DMS153 (cell line): ENCODE data around the gene TRAPPC3.
A peak's percentile ranks its signal among the peaks of the same experiment; 100 is the strongest.

Experiments used
- DNase-seq: peaks from one replicate; lab custom pipeline; 2025; lab: John Stamatoyannopoulos, UW

The TRAPPC3 gene

DNA sequence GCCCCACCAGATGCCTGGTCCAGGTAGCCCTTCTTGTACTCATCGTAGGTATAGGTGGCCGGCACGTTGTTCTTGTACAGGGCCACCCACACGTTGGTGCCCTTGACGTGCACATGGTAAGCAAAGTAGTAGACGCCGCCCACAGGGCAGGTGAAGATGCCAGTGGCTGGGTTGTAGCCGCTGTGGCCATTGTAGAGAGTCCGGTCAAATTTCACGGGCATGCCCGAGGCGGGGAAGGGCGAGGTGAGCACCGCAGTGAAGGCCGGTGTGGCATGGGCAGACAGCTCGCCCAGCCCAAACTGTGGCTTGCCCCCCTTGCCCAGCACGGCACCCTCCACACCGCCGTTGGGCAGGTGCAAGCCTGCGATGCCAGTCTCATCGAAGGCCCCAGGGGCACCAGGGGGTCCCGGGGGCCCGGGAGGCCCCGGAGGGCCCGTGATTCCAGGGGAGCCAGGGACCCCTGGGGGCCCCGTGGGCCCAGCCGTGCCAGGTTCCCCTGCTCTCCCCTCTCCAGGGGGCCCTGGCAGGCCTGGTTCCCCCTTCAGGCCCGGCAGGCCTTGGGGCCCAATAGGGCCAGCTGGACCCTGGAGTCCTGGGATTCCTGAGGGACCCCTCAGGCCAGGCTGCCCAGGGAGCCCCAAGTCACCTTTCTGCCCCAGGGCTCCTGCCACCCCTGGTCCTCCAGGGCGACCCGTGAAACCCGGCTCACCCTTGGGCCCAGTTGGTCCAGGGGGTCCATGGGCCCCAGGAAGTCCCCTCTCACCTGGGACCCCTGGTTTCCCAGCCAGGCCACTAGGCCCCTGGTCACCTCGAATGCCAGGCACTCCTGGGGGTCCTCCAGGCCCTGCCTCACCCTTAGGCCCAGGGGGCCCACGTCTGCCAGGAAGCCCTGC lies 51.3 kb downstream of the TRAPPC3 start:
- no peak for DNase-seq

DNA sequence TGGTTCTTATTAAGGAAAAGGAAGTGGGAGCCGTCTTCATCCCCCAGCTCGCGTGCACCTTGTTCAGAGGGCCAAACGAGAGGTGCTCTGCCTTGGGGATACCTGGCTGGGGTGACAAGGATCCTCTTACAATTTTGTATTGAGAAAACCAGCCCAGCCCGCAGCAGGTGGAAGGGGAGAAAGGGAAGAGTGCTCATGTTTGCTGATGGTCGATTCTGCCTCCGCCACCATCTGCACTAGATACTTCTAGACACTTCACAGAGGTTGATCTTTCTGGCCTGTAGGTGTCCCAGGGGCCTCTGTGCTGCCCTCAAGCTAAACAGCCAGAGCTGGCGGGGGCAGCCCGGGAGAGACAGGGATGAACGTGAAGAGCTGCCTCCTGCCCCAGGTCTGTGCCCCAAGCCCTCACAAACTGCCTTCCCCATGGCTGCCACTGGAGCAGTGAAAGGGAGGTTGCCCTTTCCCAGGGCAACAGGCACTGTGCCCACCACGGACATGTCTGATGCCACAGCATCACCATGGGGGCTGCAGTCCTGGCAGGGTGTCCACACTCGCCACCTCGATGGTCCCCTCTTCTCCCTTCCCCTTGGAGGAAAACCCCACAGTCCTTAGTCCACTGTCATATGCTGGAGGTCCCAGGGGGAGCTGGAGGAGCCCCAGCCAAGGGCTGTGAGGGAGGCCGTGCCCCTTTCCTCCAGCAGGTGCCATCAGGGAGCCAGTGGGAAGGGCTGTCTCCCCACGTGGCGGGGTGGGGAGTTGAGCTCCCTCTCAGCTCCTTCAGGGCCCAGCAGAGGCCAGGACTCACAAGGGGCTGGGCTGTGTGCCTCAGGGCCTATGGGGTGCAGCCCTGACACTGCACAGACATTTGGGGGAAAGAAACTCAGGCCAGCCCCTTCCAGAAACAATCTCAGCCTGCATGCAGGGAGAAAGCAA lies 52.5 kb downstream of the TRAPPC3 start:
- DNase-seq = no peak

DNA sequence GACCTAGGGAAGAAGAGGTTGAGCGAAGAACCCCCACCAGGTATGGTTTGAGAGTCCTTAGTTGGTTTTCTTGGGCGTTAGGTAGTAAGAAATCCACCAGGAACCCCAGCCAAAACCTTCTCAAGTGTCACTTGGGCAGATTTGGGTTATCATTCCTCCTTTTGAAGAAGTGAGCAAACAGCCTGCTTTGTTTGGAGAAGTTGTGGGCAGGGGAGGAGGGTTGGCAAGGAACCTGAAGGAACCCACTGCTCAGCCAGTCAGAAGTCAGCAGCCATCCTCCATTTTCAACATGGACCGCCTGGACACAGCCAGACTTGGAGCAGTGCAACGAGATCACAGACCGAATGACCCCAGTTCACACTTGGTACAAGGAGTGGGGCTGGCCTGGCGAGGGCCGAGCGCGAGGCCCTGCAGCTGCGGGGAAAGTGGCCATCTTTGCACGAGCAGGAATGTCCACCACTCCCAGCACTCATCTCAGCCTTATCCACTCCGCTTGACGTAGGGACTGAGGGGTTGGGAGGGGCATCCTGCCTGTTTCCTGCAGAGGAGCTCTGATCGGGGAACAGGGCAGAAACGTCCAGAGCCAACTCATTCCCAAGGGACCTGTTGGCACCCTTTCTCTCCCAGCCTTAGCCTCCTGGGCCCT lies 53.4 kb downstream of the TRAPPC3 start:
- no peak for DNase-seq

DNA sequence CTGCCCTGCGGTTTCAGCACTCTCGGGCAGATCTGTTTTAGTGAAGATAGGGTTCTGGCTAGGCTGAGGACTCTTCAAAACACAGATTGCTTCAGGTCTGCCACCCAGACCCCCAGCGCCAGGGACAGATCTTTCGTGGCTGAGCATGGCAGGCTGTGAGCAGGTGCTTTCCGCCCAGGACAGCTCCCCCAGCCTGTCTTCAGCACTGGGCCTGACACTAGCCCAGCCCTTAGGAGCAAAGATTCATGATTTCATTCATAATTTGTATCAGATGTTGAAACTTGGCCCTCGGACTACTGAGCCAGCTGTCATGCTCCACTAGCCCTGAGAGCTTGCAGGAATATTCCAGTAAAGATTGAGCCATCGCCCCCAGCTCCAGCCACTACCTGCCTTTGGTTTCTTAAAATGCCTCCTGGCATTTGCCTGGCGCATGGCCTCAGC lies 54.6 kb downstream of the TRAPPC3 start:
- DNase-seq = no peak

DNA sequence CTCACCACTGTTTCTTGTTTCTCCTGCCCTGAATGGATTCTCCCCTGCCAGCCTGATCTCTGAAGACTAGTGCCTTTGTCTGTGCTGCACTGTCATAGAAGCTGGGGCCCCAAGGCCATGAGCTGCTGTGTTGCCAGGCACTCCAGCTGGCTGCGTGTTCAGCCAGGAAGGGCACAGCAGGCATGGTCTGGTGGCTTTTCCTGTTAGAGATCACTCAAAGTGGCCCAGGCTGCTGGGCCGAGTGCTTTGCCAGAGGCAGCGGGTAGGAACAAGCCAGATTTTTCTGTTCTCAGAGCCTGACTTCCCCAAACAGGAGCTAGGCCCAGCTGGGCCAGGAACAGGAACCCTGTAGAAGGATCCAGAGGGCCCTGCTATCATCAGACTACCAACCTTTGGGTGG lies 55.4 kb downstream of the TRAPPC3 start:
- no peak for DNase-seq

DNA sequence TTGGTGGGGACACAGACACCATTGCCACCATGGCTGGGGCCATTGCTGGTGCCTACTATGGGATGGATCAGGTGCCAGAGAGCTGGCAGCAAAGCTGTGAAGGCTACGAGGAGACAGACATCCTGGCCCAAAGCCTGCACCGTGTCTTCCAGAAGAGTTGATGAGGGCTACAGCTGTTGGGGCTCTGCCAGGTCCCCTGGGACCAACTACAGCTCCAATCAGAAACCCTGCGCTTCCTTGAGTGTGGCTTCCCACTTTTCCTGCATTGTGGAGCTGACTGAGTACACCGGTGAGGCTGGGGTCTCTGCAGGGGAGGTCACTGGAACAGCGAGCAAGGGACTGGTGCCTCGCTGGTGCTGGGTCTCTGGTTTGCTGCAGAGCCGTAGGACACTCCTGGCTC lies 56.1 kb downstream of the TRAPPC3 start:
- DNase-seq = no peak

DNA sequence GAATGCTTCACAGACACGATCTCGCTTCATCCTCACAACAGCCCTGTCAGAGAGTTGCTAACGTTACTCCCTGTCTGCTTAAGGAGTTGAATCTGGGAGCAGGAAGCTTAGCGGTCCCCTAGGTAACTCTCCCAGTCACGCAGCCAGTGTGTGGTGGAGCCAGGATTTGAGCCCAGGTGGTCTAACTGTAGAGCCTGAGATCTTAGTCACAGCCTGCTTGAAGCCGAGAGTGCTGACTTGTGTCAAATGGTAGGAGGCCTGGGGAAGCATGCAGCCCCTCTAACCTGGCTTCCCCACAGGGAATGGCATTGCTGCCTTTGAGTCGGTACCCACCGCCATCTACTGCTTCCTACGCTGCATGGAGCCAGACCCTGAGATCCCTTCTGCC lies 56.5 kb downstream of the TRAPPC3 start:
- no peak for DNase-seq

DNA sequence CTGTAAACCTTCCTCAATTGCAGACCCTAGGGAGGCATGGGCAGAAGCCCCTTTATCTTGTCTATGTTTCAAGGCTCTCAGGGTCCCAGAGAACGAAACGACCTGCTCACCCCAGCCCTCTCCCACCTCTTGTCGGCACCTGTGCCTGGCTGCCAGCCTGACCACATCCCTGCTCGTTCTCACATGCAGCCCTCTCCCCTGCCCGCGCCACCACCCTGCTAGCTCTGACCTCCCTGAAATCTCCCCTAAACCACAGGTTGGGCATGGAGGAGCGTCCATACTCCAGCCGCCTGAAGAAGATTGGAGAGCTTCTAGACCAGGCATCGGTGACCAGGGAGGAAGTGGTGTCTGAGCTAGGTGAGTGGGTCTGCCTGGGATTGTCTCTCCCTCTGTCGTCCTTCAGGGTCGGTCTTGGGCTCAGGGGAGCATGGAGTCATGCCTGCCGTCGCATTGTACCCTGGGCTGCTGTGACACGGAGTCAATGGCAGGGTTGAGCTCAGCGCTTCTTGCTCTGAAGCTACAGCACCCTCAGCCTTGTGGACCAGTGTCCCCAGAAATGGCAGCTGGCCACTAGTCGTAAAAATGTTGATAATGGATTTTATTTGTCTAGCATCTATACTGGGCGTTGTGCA lies 57.0 kb downstream of the TRAPPC3 start:
- DNase-seq = no peak

DNA sequence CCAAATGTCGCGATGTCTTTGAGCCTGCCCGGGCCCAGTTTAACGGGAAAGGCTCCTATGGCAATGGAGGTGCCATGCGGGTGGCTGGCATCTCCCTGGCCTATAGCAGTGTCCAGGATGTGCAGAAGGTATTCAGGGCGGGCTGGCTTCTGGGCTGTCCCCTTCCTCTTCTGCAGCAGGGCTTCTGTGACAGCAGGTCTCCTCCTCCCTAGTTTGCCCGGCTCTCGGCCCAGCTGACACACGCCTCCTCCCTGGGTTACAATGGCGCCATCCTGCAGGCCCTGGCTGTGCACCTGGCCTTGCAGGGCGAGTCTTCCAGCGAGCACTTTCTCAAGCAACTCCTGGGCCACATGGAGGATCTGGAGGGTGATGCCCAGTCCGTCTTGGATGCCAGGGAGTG lies 57.6 kb downstream of the TRAPPC3 start:
- no peak for DNase-seq

DNA sequence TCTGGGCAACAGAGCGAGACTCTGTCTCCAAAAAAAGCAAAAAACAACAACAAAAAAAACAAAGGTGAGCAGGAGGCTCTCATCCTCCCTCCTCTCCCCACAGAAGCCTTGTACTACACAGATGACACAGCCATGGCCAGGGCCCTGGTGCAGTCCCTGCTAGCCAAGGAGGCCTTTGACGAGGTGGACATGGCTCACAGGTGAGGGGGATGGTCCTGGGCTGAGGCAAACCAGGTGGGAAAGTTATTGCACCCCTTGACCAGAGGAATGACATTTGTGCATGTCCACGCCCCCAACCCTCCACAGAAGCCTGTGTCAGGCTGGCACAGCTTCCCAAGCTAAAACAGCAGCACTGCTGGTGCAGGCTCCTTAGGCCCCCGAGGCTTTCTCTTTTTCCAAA lies 58.1 kb downstream of the TRAPPC3 start:
- DNase-seq = no peak

DNA sequence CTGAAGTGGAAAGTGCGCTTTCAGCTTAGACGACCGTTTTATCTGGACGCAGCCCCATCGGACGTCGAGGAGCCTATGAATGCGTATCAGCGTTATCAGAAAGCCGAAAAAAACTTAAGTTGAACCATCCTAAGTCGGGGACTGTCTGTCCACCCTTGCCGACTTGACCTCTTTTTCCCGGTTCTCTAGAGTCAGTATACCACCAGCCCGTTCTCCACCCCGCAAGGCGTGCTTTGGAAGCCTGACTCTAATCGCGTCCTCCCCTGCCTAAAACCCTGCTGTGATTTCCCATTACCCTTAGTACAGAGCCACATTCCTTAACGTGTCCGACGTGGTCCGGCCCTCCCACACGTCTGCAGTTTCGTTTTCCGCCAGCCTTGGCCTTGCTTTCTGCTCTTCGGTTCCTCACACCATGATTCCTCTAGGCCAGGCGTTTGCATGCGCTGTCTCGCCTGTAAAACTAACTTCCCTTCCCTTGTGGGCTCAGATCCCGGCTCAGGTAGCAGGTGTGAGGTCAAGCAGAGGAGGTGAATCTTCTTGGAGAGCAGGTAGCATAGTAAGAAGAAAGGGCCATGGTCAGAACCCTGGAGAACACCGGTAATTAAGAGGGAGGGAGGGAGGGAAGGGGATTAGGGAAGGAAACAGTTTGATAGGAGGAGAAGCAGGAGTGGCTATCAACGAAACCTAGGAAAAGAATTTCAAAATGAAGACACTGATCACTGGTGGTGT lies 59.7 kb downstream of the TRAPPC3 start:
- DNase-seq = no peak

DNA sequence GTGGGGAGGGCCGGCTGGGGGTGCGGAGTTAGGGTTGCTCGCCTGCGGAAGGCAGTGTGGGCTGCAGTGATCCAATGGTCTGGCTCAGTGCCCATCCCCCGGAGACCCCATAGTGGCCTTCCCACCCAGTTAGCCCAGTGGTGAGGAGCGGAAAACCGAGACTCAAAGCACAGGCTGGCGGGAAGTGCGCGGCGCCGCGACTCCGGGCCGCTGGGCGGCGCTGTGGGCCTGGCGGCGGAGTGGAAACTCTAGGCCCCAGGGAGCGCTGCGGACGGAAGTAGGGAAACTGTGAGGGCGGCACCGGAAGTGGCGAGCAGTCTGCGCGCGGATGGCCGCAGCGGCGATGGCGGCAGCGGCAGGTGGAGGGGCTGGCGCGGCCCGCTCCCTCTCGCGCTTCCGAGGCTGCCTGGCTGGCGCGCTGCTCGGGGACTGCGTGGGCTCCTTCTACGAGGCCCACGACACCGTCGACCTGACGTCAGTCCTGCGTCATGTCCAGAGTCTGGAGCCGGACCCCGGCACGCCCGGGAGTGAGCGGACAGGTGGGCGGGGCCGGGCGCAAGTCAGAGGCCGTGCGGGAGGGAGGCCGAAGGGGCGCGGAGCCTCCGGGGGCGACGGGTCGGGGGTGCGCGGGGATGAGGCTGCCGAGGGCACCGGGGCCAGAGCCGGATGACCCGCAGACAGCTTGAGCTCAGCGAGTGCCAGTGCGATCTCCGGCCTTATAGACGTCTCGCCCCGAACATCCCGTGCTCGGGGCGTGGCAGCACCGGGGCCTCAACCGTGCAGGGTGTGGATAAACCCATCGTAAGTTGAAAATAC lies 60.5 kb downstream of the TRAPPC3 start, which contains the start of gene ADPRS:
Gene ADPRS, plus strand, starts transcription at position 316 of the 816 bp plus-strand sequence. Its CDS starts 13 bp downstream, at position 329.
- DNase-seq = peak; percentile 91

DNA sequence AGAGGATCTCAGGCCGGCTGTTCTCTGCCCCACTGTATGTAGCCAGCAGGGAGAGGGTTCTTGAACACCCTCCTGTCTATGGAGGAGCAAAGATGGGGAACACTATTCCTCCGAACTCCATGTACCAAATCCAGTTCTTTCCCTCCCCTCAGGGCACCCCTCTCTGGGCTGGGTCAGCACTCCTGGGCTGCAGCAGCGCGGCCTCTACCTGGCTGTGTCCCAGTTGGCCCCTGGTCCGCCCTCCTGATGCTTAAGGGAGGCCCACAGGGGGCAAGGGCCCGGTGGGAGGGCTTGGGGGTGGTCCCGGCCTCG lies 61.1 kb downstream of the TRAPPC3 start:
- no peak for DNase-seq

DNA sequence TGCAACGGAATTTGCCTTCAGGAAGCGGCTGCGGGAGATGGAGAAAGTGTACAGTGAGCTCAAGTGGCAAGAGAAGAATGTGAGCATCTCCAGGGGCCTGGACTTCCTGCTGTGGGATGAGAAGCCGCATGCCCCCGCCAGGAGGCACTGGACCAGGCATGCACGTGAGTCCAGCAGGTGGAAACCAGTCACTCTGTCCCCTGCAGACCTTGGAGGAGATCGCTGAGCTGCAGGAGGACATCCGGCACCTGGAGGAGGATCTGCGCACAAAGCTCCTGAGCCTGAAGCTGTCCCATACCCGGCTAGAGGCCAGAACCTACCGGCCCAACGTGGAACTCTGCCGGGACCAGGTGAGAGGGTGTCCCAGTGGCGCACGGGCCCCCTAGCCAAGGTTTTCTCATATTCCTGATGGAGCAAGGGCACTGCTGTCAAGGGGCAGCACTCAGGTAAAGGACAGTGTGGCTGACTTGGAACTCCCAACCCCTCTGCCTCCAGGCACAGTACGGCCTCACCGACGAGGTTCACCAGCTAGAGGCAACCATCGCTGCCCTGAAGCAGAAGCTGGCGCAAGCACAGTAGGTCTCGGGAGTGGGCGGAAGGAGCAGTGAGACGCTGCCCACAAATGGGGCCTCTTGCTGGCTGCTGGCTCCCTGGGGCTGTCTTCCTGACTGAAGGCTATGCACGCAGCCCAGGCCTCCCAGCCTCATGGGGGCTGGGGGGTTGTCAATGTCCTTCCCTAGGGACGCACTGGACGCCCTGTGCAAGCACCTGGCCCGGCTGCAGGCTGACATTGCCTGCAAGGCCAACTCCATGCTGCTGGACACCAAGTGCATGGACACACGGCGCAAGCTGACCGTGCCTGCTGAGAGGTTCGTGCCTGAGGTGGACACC lies 61.8 kb downstream of the TRAPPC3 start:
- no peak for DNase-seq
